Measurements from ENCODE around the gene CDC42.
A peak's percentile ranks its signal among the peaks of the same experiment; 100 is the strongest.

CDC42 gene

GRCh38 chr1:22100168-22100567, 47.7 kb downstream of the CDC42 start:
- H3K4me1 Mint-ChIP-seq (ENCODE audit: low read depth) = peaks cover 56% of the 10 kb centered on the region
- H3K27me3 Mint-ChIP-seq (ENCODE audit: low read depth) = no peaks in the 10 kb centered on the region
- H3K9me3 Mint-ChIP-seq = no peaks in the 10 kb centered on the region
- DNase-seq (ENCODE audit: low spot score) = no peak
- H3K27ac Mint-ChIP-seq = peak overlapping the region; percentile 26
- H3K4me3 Mint-ChIP-seq = no peak overlapping the region
- peaks cover 69% of the 10 kb centered on the region for H3K36me3 Mint-ChIP-seq (ENCODE audit: low read depth)

- Mint-ChIP-seq H3K9me3 (no peaks in the 10 kb centered on the region), H3K27ac (no peak overlapping the region), H3K4me1 (ENCODE audit: low read depth) (peaks cover 62% of the 10 kb centered on the region), H3K27me3 (ENCODE audit: low read depth) (no peaks in the 10 kb centered on the region), H3K4me3 (no peak overlapping the region), H3K36me3 (ENCODE audit: low read depth) (peaks cover 72% of the 10 kb centered on the region)
- no peak for DNase-seq (ENCODE audit: low spot score)
These were observed 48.7 kb downstream of the CDC42 start for GRCh38 chr1:22101199-22101598.

DNA sequence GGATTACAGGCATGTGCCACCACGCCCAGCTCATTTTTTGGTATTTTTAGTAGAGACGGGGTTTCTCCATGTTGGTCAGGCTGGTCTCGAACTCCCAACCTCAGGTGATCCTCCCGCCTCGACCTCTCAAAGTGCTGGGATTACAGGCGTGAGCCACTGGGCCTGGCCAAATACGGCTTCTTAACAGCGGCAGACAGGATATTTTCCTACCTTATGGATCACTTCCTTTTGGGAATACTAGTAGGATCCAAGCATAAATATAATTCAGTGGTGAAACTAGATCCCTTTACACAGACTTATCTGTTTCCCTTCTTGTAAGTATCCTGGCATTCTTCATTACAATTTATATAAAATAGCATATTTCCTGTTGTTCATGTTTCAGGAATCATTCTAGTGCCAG, 49.5 kb downstream of the CDC42 start:
- Mint-ChIP-seq H3K36me3 (ENCODE audit: low read depth) (peaks cover 72% of the 10 kb centered on the region), H3K9me3 (no peaks in the 10 kb centered on the region), H3K4me1 (ENCODE audit: low read depth) (peaks cover 65% of the 10 kb centered on the region), H3K4me3 (no peak overlapping the region), H3K27ac (no peak overlapping the region), H3K27me3 (ENCODE audit: low read depth) (no peaks in the 10 kb centered on the region)
- no peak for DNase-seq (ENCODE audit: low spot score)

DNA sequence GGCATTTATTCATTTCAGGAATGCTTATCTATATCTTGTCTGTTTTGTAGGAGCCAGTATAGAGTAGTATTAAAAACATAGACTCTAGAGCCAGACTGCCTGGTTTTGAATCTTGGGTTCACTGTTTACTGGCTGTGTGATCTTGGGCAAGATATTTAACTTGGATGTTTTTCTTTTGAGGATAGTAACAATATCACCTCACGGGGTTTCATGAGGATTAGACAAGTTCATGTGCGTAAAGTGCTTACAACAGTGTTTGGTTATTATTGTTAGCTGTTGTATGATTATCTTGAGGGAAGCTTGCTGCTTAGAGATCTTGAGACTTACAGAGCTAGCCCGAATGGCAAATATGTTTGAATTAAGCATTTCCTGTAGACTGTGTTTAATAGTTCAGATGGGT, 50.2 kb downstream of the CDC42 start:
- no peaks in the 10 kb centered on the region for H3K9me3 Mint-ChIP-seq
- DNase-seq (ENCODE audit: low spot score) = no peak
- peak overlapping the region; percentile 63 for H3K4me3 Mint-ChIP-seq
- H3K4me1 Mint-ChIP-seq (ENCODE audit: low read depth) = peaks cover 65% of the 10 kb centered on the region
- peaks cover 68% of the 10 kb centered on the region for H3K36me3 Mint-ChIP-seq (ENCODE audit: low read depth)
- peak overlapping the region; percentile 89 for H3K27ac Mint-ChIP-seq
- H3K27me3 Mint-ChIP-seq (ENCODE audit: low read depth) = no peaks in the 10 kb centered on the region

- Mint-ChIP-seq H3K27me3 (ENCODE audit: low read depth) (no peaks in the 10 kb centered on the region), H3K36me3 (ENCODE audit: low read depth) (peaks cover 67% of the 10 kb centered on the region), H3K9me3 (no peaks in the 10 kb centered on the region), H3K4me1 (ENCODE audit: low read depth) (peaks cover 60% of the 10 kb centered on the region), H3K4me3 (peak overlapping the region; percentile 63), H3K27ac (peak overlapping the region; percentile 89)
- no peak for DNase-seq (ENCODE audit: low spot score)
These were observed 51.6 kb downstream of the CDC42 start for GRCh38 chr1:22104094-22104493.

GRCh38 chr1:22104865-22105437, 52.4 kb downstream of the CDC42 start:
- H3K9me3 Mint-ChIP-seq = no peaks in the 10 kb centered on the region
- DNase-seq (ENCODE audit: low spot score) = peak; percentile 25
- H3K4me3 Mint-ChIP-seq = peak overlapping the region; percentile 63
- peaks cover 62% of the 10 kb centered on the region for H3K36me3 Mint-ChIP-seq (ENCODE audit: low read depth)
- peaks cover 56% of the 10 kb centered on the region for H3K4me1 Mint-ChIP-seq (ENCODE audit: low read depth)
- no peaks in the 10 kb centered on the region for H3K27me3 Mint-ChIP-seq (ENCODE audit: low read depth)
- peak overlapping the region; percentile 89 for H3K27ac Mint-ChIP-seq

GRCh38 chr1:22105611-22106207, 53.2 kb downstream of the CDC42 start:
- DNase-seq (ENCODE audit: low spot score) = peak; percentile 15
- peak overlapping the region; percentile 89 for H3K27ac Mint-ChIP-seq
- no peaks in the 10 kb centered on the region for H3K9me3 Mint-ChIP-seq
- H3K36me3 Mint-ChIP-seq (ENCODE audit: low read depth) = peaks cover 55% of the 10 kb centered on the region
- H3K4me1 Mint-ChIP-seq (ENCODE audit: low read depth) = peaks cover 50% of the 10 kb centered on the region
- H3K4me3 Mint-ChIP-seq = peak overlapping the region; percentile 63
- no peaks in the 10 kb centered on the region for H3K27me3 Mint-ChIP-seq (ENCODE audit: low read depth)

DNA sequence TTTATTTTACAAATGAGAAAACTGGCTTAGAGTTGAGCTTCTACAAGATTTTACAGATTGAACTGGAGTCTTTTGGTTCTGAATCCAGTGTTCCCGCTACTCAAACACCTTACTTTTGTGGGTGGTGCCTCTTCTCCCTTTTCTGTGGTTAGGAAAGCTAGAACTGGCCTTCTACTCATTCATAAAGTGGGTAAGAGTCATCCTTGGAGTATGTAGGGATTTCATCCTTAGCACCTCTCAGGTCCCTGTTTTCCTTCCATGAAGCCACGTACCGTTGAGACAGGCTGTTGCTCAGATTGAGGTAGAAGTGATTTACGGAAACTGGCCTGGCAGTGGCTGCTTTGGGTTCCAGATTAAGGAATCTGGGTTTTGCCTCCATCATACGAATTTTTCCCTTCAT, 54.6 kb downstream of the CDC42 start:
- H3K9me3 Mint-ChIP-seq = no peaks in the 10 kb centered on the region
- H3K4me1 Mint-ChIP-seq (ENCODE audit: low read depth) = peaks cover 42% of the 10 kb centered on the region
- no peaks in the 10 kb centered on the region for H3K27me3 Mint-ChIP-seq (ENCODE audit: low read depth)
- no peak overlapping the region for H3K27ac Mint-ChIP-seq
- DNase-seq (ENCODE audit: low spot score) = no peak
- peaks cover 50% of the 10 kb centered on the region for H3K36me3 Mint-ChIP-seq (ENCODE audit: low read depth)
- H3K4me3 Mint-ChIP-seq = no peak overlapping the region

GRCh38 chr1:22108339-22109105, 56.0 kb downstream of the CDC42 start:
- Mint-ChIP-seq H3K27ac (no peak overlapping the region), H3K4me1 (ENCODE audit: low read depth) (peaks cover 29% of the 10 kb centered on the region), H3K9me3 (no peaks in the 10 kb centered on the region), H3K36me3 (ENCODE audit: low read depth) (peaks cover 47% of the 10 kb centered on the region), H3K27me3 (ENCODE audit: low read depth) (no peaks in the 10 kb centered on the region), H3K4me3 (no peak overlapping the region)
- DNase-seq (ENCODE audit: low spot score) = no peak

DNA sequence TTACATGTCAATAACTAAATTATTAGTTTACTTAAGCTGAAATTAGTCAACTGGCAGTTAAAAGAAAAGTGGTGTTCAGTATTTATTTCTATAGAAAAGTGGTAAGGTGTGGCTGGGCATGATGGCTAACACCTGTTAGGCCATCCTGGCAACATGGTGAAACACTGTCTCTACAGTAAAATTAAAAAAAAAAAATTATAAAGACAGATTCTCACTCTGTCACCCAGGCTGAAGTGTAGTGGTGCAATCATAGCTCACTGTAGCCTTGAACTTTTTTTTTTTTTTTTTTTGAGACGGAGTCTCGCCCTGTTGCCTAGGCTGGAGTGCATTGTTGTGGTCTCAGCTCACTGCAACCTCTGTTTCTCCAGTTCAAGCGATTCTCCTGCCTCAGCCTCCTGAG, 57.5 kb downstream of the CDC42 start:
- Mint-ChIP-seq H3K4me1 (ENCODE audit: low read depth) (peaks cover 14% of the 10 kb centered on the region), H3K27me3 (ENCODE audit: low read depth) (no peaks in the 10 kb centered on the region), H3K27ac (no peak overlapping the region), H3K36me3 (ENCODE audit: low read depth) (peaks cover 44% of the 10 kb centered on the region), H3K4me3 (no peak overlapping the region), H3K9me3 (no peaks in the 10 kb centered on the region)
- no peak for DNase-seq (ENCODE audit: low spot score)

GRCh38 chr1:22111115-22111514, 58.6 kb downstream of the CDC42 start:
- Mint-ChIP-seq H3K27ac (no peak overlapping the region), H3K9me3 (no peaks in the 10 kb centered on the region), H3K4me3 (no peak overlapping the region), H3K36me3 (ENCODE audit: low read depth) (peaks cover 36% of the 10 kb centered on the region), H3K4me1 (ENCODE audit: low read depth) (peaks cover 9% of the 10 kb centered on the region), H3K27me3 (ENCODE audit: low read depth) (no peaks in the 10 kb centered on the region)
- no peak for DNase-seq (ENCODE audit: low spot score)

GRCh38 chr1:22111620-22112019, 59.1 kb downstream of the CDC42 start:
- H3K4me3 Mint-ChIP-seq = no peak overlapping the region
- no peak overlapping the region for H3K27ac Mint-ChIP-seq
- H3K9me3 Mint-ChIP-seq = no peaks in the 10 kb centered on the region
- H3K36me3 Mint-ChIP-seq (ENCODE audit: low read depth) = peaks cover 31% of the 10 kb centered on the region
- H3K27me3 Mint-ChIP-seq (ENCODE audit: low read depth) = no peaks in the 10 kb centered on the region
- DNase-seq (ENCODE audit: low spot score) = no peak
- peaks cover 9% of the 10 kb centered on the region for H3K4me1 Mint-ChIP-seq (ENCODE audit: low read depth)

GRCh38 chr1:22112554-22112953, 60.0 kb downstream of the CDC42 start:
- no peak for DNase-seq (ENCODE audit: low spot score)
- Mint-ChIP-seq H3K27ac (no peak overlapping the region), H3K27me3 (ENCODE audit: low read depth) (no peaks in the 10 kb centered on the region), H3K4me3 (no peak overlapping the region), H3K9me3 (no peaks in the 10 kb centered on the region), H3K36me3 (ENCODE audit: low read depth) (peaks cover 28% of the 10 kb centered on the region), H3K4me1 (ENCODE audit: low read depth) (peaks cover 6% of the 10 kb centered on the region)
